Activated CD8-positive, alpha-beta memory T cell treated with anti-CD3 and anti-CD28 coated beads for 1 hour (primary cell): Measurements from ENCODE around the gene USE1.

Experiments used
- DNase-seq, 2 donors: peaks; one replicate each; pipeline ENCODE4 v3.0.0-alpha.2; 2020; ENCODE audit warnings: low read depth in 1 of 2; ENCODE audit errors: extremely low read depth in 1 of 2

USE1 gene

GRCh38 chr19:17202713-17203112 is 12.4 kb upstream of the USE1 start:
- DNase-seq, result no peak

- DNase-seq, result peak in 1 of 2 donors; percentile 39
Measured at GRCh38 chr19:17205237-17206140, 9.7 kb upstream of the USE1 start.

GRCh38 chr19:17206736-17207581 is 8.2 kb upstream of the USE1 start:
- no peak for DNase-seq

GRCh38 chr19:17209126-17210036 is 5.8 kb upstream of the USE1 start:
- DNase-seq, result no peak

GRCh38 chr19:17210296-17210695 is 4.9 kb upstream of the USE1 start:
- DNase-seq, result no peak

GRCh38 chr19:17211547-17212446 is 3.4 kb upstream of the USE1 start:
- DNase-seq, result no peak

- no peak for DNase-seq
Measured at GRCh38 chr19:17213334-17213733, 1.8 kb upstream of the USE1 start.

- no peak for DNase-seq
Measured at GRCh38 chr19:17214508-17215126, 540 bp upstream of the USE1 start.

- DNase-seq, result no peak
Measured at GRCh38 chr19:17216058-17216670, 1.0 kb downstream of the USE1 start.

- no peak for DNase-seq
Measured at GRCh38 chr19:17219286-17219685, 4.1 kb downstream of the USE1 start.

- no peak for DNase-seq
Measured at GRCh38 chr19:17220207-17220758, 5.1 kb downstream of the USE1 start.

GRCh38 chr19:17225053-17225452 is 9.9 kb downstream of the USE1 start:
- DNase-seq, result no peak

- DNase-seq, result peak; percentile 94
Measured at GRCh38 chr19:17226002-17226933, 11.1 kb downstream of the USE1 start, which contains the start of gene OCEL1. Gene OCEL1, plus strand, starts transcription at chr19:17226226. Its CDS starts 22 bp downstream, at chr19:17226248.

- DNase-seq, result no peak
Measured at GRCh38 chr19:17227798-17228367, 12.7 kb downstream of the USE1 start.

GRCh38 chr19:17229890-17230289 is 14.7 kb downstream of the USE1 start:
- DNase-seq, result no peak

GRCh38 chr19:17232258-17232657 is 17.1 kb downstream of the USE1 start:
- DNase-seq, result no peak

- no peak for DNase-seq
Measured at GRCh38 chr19:17234911-17235299, 19.7 kb downstream of the USE1 start.
